Measurements from ENCODE around the gene OR52E6.

Gene OR52E6

DNA sequence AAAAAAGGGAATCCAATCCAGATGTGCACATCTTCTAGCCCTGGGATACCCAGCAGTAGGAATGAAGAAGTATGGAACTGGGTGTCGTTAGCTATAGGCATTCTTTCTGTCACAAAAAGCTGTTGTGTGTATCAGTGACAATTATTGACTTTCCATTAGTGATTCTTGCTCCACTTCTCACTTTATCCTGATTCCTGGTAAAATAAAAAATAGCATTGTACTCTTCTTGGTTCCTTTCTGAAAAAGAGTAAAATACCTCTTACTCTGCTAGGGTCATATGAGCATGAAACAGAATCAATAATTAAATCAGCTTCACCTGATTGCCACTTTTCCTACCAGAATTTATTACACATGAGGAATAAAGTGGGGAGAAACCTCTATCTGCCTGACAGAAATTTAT, at the start of gene OR52E6:
OR52E6 (minus strand) TSS at position 101 of the 400 bp plus-strand sequence; CDS start at position 101, 0 bp downstream.
- DNase-seq: no peak

DNA sequence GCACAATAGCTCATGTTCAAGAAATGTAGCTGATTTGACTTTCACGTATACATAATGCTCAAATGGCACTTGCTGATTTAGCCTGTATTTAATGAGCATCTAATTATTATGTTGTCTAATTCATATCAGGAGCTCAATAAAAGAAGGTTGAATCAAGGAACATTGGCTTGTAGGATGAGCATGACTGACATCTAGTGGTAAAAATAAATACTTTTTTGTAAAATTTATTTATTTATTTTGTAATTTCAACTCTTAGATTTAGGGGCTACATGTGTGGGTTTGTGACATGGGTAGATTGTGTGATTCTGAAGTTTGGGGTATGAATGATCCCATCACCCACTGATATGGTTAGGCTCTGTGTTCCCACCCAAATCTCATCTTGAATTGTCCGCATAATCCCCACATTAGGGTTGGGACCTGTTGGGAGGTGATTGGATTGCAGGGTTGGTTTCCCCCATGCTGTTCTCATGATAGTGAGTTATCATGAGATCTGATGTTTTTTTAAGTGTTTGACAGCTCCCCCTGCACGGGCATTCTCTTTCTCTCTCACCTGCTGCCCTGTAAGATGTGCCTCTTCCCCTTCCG, 49.6 kb upstream of the OR52E6 start:
- no peak for DNase-seq

DNA sequence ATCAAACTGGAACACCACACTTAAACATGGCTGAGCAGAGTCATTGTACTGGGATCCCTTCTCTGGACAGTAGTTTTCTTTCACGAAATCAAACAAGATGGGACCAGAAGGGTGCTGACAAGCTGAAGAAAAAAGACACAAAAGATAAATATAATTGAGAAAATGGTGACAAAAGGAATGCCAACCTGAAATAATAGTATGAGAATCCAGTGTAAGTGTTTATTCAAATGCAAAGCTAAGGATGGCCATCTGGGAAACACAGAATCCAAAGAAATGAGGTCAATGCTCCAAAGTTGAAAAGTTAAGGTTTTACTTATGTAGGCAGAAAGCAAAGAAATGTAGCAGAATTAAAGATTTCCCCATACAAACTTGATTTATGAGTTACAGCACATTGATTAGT, 46.0 kb upstream of the OR52E6 start:
- DNase-seq: no peak

DNA sequence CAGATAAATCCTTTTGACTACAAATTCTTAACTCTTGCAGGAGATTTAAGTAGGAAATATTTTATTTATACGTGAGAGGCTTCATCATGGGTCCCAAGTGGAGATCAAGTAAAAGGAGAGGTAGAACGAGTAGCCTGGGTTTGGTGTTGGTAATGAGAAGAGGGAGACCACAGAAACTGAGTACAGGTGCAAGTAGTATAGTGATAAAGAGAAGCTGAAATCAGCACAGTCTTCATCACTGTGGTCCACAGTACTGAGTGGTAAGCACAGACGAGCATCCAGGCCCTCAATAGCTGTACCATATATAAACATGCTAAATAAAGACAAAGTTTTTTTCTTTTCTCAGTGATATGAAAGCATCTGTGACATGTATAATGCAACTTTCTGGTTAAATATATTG, 45.5 kb upstream of the OR52E6 start:
- DNase-seq: no peak

DNA sequence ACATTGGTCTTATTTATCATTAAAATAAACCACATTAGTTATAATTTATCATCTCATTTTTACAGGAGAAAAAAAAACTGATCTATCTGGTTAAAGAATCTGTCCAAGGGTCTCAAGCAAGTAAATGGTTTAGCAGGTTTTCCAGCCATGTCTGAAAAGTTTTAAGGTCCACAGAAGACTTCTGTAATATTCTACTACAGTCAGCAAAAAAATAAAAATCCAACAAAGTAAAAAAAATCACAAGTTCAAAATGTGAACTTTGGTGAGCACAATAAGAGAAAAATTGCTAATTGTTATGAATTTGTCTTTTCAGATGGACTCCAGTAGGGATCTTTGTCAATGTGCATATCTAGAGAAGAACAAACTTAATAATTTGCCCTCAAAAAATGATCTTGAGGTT, 40.1 kb upstream of the OR52E6 start:
- no peak for DNase-seq

DNA sequence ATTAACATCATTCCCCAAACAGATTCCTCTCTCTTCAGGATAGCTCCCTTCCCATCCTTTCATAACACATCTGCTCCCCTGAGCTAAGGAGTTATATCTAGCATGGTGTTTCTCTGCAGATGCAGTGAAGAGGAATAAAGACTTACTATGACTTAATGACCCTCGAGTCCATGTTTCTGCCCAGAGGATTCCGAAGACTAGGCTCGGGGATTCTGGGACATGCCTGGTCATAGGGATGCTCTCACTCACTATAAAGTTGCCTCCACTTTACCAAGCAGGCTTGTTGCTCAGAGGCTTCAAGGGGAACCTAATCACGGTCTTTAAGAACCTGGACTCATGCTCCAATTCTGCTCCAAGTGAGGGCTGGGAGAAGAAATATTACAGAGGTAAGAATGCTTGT, 38.6 kb upstream of the OR52E6 start, which contains the start of gene OR52E4:
OR52E4 (plus strand) TSS at position 301 of the 400 bp plus-strand sequence. CDS start 3,664 bp downstream, outside the sequence.
- no peak for DNase-seq

DNA sequence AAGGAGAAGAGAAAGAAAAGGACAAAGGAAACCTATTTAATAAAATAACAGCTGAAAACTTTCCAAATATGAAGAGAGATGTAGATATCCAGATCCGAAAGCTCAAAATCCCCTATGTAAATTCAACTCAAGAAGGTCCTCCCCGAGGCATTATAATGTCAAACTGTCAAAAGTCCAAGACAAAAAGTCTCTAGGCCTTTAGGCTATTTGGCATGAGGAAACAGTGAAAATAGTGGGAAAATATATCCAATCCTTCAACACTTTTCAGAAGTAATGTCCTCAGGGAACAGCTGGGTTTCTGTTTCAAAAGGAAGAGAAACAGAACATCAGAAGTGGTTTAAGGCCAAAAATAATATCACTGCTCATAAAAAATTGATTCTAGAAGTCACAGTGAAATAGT, 36.9 kb upstream of the OR52E6 start:
- no peak for DNase-seq

DNA sequence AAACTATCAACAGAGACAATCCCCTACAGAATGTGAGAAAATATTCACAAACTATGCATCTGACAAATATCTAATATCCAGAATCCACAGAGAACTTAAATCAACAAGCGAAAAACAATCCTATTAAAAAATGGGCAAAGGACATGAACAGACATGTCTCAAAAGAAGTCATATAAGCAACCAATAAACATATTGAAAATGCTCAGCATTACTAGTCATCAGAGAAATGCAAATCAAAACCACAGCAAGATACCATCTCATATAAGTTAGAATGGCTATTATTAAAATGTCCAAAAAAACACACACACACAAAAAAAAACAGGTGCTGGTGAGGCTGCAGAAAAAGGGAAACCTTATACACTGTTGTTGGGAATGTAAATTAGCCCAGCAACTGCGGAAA, 24.1 kb upstream of the OR52E6 start:
- no peak for DNase-seq

DNA sequence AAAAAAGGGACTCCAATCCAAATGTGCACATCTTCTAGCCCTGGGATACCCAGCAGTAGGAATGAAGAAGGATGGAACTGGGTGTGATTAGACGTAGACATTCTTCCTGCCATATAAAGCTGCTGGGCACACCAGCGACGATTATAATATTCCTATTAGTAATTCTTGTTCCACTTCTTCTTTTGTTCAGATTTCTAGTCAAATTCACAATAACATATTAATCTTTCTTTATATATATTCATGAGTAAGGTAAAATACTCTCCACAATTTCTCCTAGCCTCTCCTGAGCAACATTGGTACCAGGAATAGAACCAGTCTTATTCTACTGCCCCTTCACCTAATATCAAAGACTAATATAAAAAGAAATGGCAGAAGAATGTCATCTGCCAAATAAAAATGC, 15.9 kb upstream of the OR52E6 start, which contains the start of gene OR52E8:
OR52E8 (minus strand) TSS at position 101 of the 400 bp plus-strand sequence; CDS start at position 101, 0 bp downstream.
- DNase-seq: no peak

DNA sequence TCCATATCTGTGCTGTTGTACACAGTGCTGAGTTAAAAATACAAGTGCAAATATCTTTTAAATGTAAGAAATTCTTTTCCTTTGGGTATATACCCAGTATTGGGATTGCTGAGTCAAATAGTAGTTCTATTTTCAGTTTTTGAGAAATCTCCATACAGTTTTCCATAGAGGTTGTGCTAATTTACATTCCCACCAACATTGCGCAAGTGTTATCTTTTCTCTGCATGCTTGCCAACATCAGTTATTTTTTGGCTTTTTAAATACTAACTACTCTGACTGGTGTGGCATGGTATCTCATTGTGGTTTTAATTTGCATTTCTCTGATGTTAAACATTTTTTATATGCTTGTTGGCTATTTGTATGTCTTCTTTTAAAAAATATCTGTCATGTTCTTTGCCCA, 9.3 kb upstream of the OR52E6 start:
- no peak for DNase-seq

DNA sequence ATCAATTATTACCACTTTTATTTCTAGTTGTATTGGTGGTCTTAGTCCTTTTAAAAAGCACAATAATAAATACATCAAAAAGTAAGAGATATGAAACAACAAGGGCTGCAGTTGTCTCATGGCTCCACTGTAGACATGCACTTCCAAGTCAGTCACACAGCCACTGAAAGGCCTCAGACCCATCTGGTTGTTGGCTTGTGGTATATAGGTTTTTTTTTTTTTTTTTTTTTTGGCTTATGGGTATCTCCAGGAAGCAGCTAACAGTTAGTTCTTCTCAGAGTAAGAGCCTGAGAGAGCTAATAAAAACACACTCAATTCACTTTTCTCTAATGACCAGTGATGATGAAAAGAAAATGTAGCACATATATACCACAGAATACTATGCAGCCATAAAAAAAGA, 6.0 kb upstream of the OR52E6 start:
- peak; percentile 9 for DNase-seq

DNA sequence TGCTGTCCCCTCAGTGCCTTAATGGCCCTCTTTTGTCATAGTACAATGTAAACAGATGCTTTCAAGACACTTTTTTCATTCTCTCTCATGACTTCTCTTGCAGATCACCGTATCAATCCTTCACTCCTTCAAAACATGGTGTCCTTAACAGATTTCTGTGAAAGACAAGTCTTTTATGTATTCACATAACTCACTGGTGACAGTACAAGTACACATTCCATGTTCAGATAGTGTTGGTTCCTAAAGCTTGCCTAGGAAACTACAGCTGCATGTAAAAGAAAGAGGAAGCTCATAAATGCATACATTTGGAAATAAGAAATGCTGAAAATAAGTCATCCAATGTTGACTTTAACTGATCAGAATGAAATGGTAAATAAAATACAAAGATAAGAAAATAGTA, 5.0 kb upstream of the OR52E6 start:
- no peak for DNase-seq

DNA sequence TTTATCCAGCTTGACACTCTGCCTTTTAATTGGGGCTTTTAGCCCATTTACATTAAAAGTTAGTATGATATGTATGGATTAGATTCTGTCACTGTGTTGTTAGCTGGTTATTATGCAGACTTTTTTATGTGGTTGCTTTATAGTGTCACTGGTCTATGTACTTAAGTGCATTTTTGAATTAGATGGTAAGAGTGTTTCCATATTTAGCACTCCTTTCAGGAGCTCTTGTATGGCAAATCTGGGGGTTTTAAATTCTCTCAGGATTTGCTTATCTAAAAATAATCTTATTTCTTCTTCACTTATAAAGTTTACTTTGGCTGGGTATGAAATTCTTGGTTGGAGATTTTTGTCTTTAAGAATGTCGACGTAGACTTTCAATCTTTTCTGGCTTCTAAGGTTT, 4.0 kb downstream of the OR52E6 start:
- DNase-seq: no peak

DNA sequence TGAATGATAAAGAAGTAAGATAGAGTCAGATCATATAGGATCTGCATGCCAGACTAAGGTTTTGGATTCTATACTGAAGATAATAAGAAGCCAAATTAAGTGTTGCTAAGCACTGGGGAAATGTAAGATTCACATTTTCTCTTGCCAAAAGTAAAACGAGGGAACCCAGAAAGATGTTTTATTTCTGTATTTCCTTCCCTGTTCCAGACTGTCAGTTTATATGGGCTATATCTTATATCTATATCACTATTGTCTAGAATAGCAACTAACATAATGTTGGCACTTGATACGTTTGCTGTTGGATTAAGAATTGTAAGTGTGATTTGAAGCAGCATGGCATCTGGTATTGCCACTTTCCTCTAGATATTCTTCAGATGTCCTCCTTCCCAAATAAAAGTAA, 8.3 kb downstream of the OR52E6 start:
- DNase-seq: no peak

DNA sequence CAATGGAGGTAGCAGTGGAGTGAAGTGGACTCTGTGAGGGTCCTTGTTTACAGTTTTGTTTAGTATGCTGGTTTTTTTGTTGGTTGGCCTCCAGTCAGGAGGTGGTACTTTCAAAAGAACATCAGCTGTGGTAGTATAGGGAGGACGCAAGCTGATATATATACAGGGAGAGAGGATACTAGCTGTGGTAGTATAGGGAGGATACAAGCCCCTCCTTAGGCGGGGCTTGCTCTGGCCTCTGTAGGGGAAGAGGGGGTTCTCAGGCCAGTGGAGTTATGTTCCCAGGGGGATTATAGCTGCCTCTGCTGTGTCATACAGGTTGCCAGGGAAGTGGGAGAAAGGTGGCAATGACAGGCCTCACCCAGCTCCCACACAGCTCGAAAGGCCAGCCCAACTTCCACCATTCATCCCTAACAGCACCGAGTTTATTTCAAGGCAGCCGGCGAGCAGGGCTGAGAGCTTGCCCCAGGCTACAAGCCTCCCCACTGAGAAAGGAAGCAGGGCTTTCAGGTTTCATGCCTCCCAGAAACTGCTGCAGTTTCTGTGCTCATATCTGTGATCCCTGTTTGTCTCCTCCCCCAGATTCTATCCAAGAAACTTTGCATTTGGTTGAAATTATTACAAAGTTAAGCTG, 10.4 kb downstream of the OR52E6 start:
- no peak for DNase-seq

DNA sequence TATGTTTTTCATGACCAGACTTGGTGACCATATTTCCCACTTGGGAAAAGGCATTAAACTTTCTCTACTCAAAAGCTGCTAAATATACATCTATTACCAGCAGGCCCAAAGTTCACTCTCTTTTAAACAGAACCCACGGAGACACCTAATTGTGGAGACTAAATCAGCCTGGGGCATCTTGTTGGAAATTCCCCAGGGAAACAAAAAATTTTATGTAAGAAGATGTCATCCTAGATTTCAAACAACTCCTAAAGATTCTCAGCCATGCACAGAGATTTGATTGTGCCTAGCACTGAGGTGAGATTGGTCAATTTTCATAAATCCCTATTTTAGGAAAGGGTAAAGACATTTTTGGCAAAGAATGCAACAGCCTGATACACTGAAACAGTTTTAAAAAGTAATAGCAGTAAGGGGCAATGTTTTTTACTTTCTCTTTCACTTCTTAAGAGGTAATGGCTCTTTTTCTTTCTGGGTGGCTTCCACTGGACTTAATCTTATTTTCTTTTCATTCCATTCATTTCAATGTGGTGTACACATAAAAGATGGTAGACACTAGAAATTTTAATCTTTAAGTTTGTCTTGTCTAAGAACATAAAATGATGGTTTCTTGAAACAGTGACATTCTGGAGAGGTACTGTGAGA, 23.3 kb downstream of the OR52E6 start:
- DNase-seq: no peak

DNA sequence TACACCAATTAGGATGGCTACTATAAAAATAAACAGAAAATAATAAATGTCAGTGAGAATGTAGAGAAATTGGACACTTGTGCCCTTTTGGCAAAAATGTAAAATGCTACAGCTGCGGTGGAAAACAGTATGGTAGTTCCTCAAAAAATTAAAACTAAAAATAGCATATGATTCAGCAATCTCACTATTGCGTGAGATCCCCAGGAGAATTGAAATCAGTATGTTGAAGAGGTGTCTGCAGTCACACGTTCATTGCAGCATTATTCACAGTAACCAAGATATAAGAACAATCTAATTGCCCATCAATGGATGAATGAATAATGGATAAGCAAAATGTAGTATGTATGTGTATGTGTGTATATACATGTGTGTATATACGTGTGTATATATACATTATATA, 26.2 kb downstream of the OR52E6 start:
- DNase-seq: no peak

DNA sequence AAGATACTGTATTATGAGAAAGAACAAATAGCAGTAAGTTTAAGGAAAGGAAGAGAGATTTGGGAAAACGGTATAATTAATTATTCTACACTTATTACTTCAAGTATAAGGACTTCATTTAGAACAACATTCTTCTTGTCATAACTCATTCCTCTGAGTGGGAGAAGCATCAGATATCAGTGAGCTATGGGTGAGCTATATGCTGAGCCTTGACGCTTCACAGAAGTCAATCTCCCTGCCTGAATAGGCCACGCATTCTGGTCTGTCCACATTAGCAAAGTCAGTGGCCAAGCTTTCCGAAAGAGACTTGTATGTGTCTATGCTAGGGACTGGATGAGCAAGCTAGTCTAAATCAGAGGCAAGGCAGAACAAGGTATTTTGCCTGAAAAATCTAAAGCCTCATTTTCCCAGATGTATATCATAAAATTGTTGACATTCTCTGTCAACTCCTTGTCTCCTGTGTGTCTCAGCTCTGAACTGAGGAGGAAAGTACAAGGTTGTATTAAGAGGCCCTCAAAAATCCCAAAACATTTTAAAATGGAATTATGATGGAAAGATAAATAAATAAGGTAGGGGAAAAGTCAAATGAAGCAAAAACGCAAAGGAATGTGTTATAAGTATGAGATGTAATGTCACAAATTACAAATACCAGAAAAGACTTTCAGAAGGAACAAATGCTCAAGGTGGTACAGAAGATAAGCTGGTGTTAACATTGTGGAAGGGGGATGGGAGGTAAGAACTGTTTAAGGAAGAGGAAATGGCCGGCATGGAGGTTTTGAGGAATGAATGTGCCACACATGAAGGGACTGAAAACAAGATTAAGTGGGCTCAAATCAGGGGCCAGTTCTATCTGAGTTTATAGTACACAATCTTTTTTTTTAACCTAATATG, 31.5 kb downstream of the OR52E6 start:
- no peak for DNase-seq

DNA sequence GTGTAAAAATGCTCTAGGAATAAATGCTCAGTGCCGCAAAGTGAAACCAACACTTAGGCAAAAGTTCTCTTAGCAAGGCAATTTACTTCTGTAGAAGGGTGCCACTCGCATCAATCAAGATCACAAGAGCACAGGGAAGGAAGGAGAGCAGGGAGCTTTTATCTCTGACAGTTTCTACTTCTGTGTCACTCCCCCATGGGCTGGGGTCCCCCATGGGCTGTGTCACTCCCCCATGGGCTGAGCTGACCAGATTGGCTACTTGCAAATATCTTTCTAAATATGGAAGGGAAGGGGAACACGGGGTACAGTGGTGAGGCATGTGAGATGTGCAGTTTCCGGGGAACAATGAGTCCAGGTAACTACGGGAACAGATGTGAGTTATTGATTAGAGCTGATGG, 32.6 kb downstream of the OR52E6 start:
- DNase-seq: no peak

DNA sequence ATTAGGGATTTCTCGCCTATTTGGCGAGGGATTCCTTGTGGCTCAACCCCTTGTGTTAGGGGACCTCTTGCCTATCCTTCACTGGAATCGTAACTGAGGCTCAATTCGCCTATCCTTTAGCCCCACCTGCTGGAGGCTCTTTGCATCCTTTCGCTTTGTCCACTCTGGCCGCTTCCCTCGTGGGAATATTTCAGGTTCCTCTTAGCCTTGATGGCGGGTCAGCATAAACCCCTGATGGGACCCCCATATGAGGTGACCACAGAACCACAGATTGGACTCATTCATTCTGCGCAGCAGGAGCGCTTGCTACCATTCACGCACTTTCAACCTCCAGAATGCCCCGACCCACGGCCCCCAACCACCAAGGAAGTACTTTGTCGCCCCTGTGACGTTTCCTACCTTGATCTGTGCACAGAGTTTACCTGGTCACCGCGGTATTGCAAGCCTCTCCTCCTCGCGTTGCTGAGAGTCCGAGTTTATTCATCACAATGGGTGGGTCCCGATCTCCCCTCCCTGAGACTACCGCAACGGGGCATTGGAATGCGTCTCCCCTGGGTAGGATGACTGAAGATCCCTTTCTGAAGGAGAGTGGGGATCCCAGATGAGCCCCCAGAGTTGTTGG, 33.1 kb downstream of the OR52E6 start, which contains the start of gene OR52N2:
OR52N2 (plus strand) TSS at position 425 of the 622 bp plus-strand sequence. CDS start 11,412 bp downstream, outside the sequence.
- DNase-seq: peak; percentile 59

DNA sequence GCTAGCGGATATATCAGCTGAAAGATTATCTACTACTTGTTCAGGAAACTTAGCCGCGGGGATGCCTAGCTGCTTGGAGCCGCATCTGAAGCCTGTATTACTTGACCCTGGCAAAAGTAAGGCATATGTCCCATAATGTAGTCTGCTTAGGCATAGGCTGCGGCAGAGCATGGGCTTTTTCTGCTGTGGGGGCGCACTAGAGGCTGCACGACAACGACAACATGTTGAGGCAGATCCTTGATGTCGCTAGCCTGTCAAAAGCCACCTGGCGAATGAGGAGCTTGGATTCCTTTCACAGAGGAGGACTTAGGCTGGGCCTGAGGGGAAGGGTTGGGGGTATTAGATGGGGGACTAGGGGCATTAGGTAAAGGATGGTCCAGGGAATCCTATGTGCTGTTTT, 34.1 kb downstream of the OR52E6 start:
- no peak for DNase-seq

DNA sequence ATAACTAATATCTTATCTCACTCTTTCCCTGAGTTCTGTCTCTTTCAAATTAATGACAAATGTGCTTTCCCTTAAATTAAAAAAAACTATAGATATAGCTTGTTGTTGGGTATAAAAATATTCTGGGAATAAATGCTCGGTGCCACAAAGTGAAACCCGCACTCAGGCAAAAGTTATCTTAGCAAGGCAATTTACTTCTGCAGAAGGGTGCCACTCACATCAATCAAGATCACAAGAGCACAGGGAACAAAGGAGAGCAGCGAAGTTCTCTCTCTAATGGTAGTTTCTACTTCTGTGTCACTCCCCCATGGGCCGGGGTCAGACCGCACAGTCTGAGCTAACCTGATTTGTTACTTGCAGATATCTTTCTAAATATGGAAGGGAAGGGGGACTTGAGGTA, 37.7 kb downstream of the OR52E6 start:
- no peak for DNase-seq

DNA sequence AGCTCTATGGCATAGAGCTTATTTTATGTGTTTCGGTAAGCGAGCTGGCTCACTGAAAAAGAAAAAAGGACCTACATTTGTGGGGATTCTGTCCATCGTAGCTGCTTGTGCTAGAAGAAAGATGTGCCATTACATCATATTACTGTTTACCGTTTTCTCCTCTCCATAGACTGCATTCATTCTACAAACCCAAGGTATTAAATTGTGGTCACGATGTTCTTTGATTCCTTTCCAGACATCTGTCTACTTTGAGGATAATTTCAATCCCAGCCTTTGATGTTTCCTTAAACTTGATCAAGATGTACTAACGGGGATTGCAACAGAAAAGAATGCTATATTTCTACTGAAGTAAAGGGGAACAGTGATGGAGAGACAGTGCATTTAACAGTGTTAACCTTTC, 45.2 kb downstream of the OR52E6 start:
- DNase-seq: no peak
